ENCODE measurements around the gene CAPN8.

CAPN8 gene

GRCh38 chr1:223629126-223629457, 36.4 kb downstream of the CAPN8 start:
- TF ChIP-seq TAF1 (IDR thresholded peaks at IDR 0.05; ENCODE audit: borderline replicate concordance, insufficient read depth, low read length) (no peak), SIN3A (IDR thresholded peaks at IDR 0.05; ENCODE audit: borderline replicate concordance, insufficient read depth, low read length) (no peak), POLR2AphosphoS5 (IDR thresholded peaks at IDR 0.05; ENCODE audit: low read depth, low read length) (no peak), FOXP2 (optimal IDR thresholded peaks at IDR 0.05; ENCODE audit: borderline replicate concordance, extremely low read depth, extremely low read length, insufficient read depth) (no peak), REST (IDR thresholded peaks at IDR 0.05; ENCODE audit: insufficient read depth in 1 of 2, low read depth in 2 of 2, low read length in 2 of 2) (no peak)

GRCh38 chr1:223628233-223629125, 37.0 kb downstream of the CAPN8 start:
- TF ChIP-seq POLR2AphosphoS5 (IDR thresholded peaks at IDR 0.05; ENCODE audit: low read depth, low read length) (no peak), SIN3A (IDR thresholded peaks at IDR 0.05; ENCODE audit: borderline replicate concordance, insufficient read depth, low read length) (no peak), FOXP2 (optimal IDR thresholded peaks at IDR 0.05; ENCODE audit: borderline replicate concordance, extremely low read depth, extremely low read length, insufficient read depth) (no peak), TAF1 (IDR thresholded peaks at IDR 0.05; ENCODE audit: borderline replicate concordance, insufficient read depth, low read length) (no peak), REST (IDR thresholded peaks at IDR 0.05; ENCODE audit: insufficient read depth in 1 of 2, low read depth in 2 of 2, low read length in 2 of 2) (no peak)

- no peak for TF ChIP-seq POLR2AphosphoS5 (IDR thresholded peaks at IDR 0.05; ENCODE audit: low read depth, low read length)
- no peak for TF ChIP-seq TAF1 (IDR thresholded peaks at IDR 0.05; ENCODE audit: borderline replicate concordance, insufficient read depth, low read length)
- no peak for TF ChIP-seq FOXP2 (optimal IDR thresholded peaks at IDR 0.05; ENCODE audit: borderline replicate concordance, extremely low read depth, extremely low read length, insufficient read depth)
- no peak for TF ChIP-seq REST (IDR thresholded peaks at IDR 0.05; ENCODE audit: insufficient read depth in 1 of 2, low read depth in 2 of 2, low read length in 2 of 2)
- TF ChIP-seq SIN3A (IDR thresholded peaks at IDR 0.05; ENCODE audit: borderline replicate concordance, insufficient read depth, low read length) = no peak
These were observed 43.2 kb downstream of the CAPN8 start for GRCh38 chr1:223622132-223622842.

- TF ChIP-seq SIN3A (IDR thresholded peaks at IDR 0.05; ENCODE audit: borderline replicate concordance, insufficient read depth, low read length) (no peak), TAF1 (IDR thresholded peaks at IDR 0.05; ENCODE audit: borderline replicate concordance, insufficient read depth, low read length) (no peak), REST (IDR thresholded peaks at IDR 0.05; ENCODE audit: insufficient read depth in 1 of 2, low read depth in 2 of 2, low read length in 2 of 2) (no peak), POLR2AphosphoS5 (IDR thresholded peaks at IDR 0.05; ENCODE audit: low read depth, low read length) (no peak), FOXP2 (optimal IDR thresholded peaks at IDR 0.05; ENCODE audit: borderline replicate concordance, extremely low read depth, extremely low read length, insufficient read depth) (no peak)
These were observed 44.2 kb downstream of the CAPN8 start for GRCh38 chr1:223621312-223621734.

Data from PFSK-1 (cell line).